Suprapubic skin (tissue), 4 donors: ENCODE measurements around the gene YARS1.

Experiments used
- CTCF ChIP-seq, 2 donors: fragments of 200-600 bp in 1 of 2; fragments of 450-650 bp in 1 of 2; sonication (generic) in 1 of 2; IDR thresholded peaks; one replicate each; pipeline ENCODE4 v1.5.1; 2016 to 2019; ENCODE audit warnings: antibody characterized with exemption in 2 of 2, mild to moderate bottlenecking in 1 of 2, moderate library complexity in 1 of 2
- EP300 ChIP-seq: sonication (generic); formaldehyde crosslinking; IDR thresholded peaks from one replicate; pipeline ENCODE4 v1.6.1; 2017; ENCODE audit warnings: antibody characterized with exemption
- POLR2A ChIP-seq, 2 donors: fragments of 450-650 bp; IDR thresholded peaks; one replicate each; pipeline ENCODE4 v1.6.1; 2017; ENCODE audit warnings: antibody characterized with exemption in 2 of 2, mild to moderate bottlenecking in 2 of 2, moderate library complexity in 2 of 2
- POLR2AphosphoS5 ChIP-seq, 3 donors: sonication (generic); formaldehyde crosslinking; IDR thresholded peaks; one replicate each; pipeline ENCODE4 v1.6.1; 2017; ENCODE audit warnings: antibody characterized with exemption in 3 of 3

DNA sequence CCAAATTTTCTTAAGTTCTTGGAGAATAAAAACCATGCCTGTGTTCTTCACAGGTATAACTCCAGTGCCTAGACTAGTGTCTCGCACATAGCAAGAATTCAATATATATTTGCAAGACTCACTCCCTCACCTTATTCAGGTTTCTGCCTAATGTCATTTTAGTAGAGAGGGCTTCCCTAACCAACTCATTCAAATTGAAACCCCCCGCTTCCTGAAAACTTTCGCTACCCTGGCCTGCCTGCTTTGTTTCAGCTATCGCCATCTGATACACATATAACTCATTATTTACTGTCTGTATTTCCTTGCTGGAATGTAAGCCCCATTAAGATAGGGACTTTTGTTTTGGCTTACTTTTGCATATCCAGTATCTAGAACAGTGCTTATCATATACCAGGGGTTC is 8.6 kb downstream of the YARS1 start:
- no peak for TF ChIP-seq CTCF (IDR thresholded peaks at IDR 0.05)
- no peak for TF ChIP-seq POLR2A (IDR thresholded peaks at IDR 0.05)
- no peak for TF ChIP-seq POLR2AphosphoS5 (IDR thresholded peaks at IDR 0.05)
- no peak for TF ChIP-seq EP300
